ENCODE measurements around the gene ADAMTS17. TPM values are rescaled to one million over a fixed set of nuclear protein-coding genes. Genes with fewer than 3 reads are reported as not detected.
A peak's percentile ranks its signal among the peaks of the same experiment; 100 is the strongest.

ADAMTS17 gene
- total and polyA plus RNA-seq, 5 donors from 2014 or later: 0.20 to 8.2 (median 0.67) TPM; not detected in 1

DNA sequence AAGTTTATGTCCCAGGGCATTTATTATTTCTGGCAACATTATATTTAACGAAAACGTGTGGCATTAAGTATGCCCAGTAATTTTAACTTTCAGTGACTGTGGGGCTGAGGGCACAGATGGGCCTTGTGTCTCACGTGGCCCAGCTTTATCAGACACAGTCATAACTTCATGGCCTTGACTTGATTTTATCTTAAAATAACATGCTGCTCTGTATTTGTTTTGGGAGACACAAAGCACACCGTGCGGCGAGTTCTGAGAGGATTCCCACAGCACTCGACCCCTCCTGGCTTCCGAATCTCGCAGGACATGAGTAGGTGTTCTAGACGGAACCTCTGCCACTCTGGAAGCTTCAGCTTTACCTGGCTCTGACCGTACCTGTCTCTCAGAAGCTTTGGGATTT, 180.8 kb downstream of the ADAMTS17 start:
- no peak for ATAC-seq (ENCODE audit: low read depth in 2 of 2)
- H3K4me1 Mint-ChIP-seq: no peaks in the 10 kb centered on the region

DNA sequence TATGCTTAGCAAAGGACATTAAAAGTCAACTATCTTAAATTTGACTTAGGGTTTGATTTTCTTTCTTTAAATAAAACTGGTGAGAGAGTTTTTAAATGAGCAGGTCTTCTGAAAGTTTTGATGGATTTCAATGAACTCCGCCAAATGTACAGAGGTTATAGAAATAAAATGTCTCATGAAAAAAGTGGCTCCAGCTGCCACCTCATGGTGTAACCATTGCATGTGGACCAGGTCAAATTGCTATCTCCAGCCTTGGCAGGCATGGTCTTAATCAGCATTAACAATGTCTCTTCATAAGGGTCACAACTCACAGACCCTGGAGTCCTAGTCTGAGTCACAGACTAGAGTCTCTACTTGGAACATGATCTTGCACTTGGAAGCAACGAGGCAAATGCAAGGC, 182.3 kb downstream of the ADAMTS17 start:
- Histone ChIP-seq H3K9me3 (ENCODE audit: control insufficient read depth in 2 of 2, low read length in 2 of 2) (no peaks in the 10 kb centered on the region), H3K27me3 (ENCODE audit: control insufficient read depth, insufficient read depth, low read length) (no peaks in the 10 kb centered on the region), H3K36me3 (ENCODE audit: control insufficient read depth, insufficient read depth, low read length) (no peaks in the 10 kb centered on the region), H3K27ac (ENCODE audit: insufficient read depth, low read length, poor library complexity, severe bottlenecking) (no peak overlapping the region), H3K4me3 (ENCODE audit: low read depth, low read length) (no peak overlapping the region), H3K4me1 (ENCODE audit: control insufficient read depth, insufficient read depth, low read length, poor library complexity, severe bottlenecking) (no peaks in the 10 kb centered on the region)
- no peak for DNase-seq
- no peaks in the 10 kb centered on the region for H3K27me3 Mint-ChIP-seq
- H3K4me1 Mint-ChIP-seq: no peaks in the 10 kb centered on the region
- H3K27ac Mint-ChIP-seq: no peak overlapping the region
- H3K36me3 Mint-ChIP-seq: no peaks in the 10 kb centered on the region
- no peaks in the 10 kb centered on the region for H3K9me3 Mint-ChIP-seq
- H3K4me3 Mint-ChIP-seq: no peak overlapping the region
- no peak for ATAC-seq (ENCODE audit: low read depth in 2 of 2)

More for the DNA sequence above, 180.8 kb downstream of the ADAMTS17 start:
- Histone ChIP-seq H3K4me3 (ENCODE audit: low read depth, low read length) (no peak overlapping the region), H3K27ac (ENCODE audit: insufficient read depth, low read length, poor library complexity, severe bottlenecking) (no peak overlapping the region), H3K9me3 (ENCODE audit: control insufficient read depth in 2 of 2, low read length in 2 of 2) (no peaks in the 10 kb centered on the region), H3K27me3 (ENCODE audit: control insufficient read depth, insufficient read depth, low read length) (no peaks in the 10 kb centered on the region), H3K36me3 (ENCODE audit: control insufficient read depth, insufficient read depth, low read length) (no peaks in the 10 kb centered on the region), H3K4me1 (ENCODE audit: control insufficient read depth, insufficient read depth, low read length, poor library complexity, severe bottlenecking) (no peaks in the 10 kb centered on the region)
- Mint-ChIP-seq H3K4me3 (no peak overlapping the region), H3K9me3 (no peaks in the 10 kb centered on the region), H3K36me3 (no peaks in the 10 kb centered on the region), H3K27me3 (no peaks in the 10 kb centered on the region), H3K27ac (no peak overlapping the region)
- no peak for DNase-seq

DNA sequence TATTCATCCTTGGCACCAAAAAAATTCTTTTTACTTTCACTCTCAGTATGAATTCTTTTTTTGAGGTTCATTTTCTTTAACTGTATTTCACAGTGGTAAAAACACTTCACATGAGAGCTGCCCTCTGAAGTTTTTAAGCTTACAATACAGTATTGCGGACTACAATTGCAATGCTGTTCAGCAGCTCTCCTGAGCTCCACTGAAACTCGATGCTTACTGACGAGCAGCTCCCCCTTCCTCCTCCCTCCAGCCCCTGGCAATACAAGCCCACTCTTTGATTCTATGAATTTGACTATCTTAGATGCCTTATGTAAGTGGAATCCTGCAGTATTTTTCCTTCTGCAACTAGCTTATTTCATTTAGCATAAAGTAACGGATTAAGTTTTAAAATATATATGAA, 183.4 kb downstream of the ADAMTS17 start:
- Histone ChIP-seq H3K4me3 (ENCODE audit: low read depth, low read length) (no peak overlapping the region), H3K27ac (ENCODE audit: insufficient read depth, low read length, poor library complexity, severe bottlenecking) (no peak overlapping the region), H3K27me3 (ENCODE audit: control insufficient read depth, insufficient read depth, low read length) (no peaks in the 10 kb centered on the region), H3K36me3 (ENCODE audit: control insufficient read depth, insufficient read depth, low read length) (no peaks in the 10 kb centered on the region), H3K9me3 (ENCODE audit: control insufficient read depth in 2 of 2, low read length in 2 of 2) (no peaks in the 10 kb centered on the region), H3K4me1 (ENCODE audit: control insufficient read depth, insufficient read depth, low read length, poor library complexity, severe bottlenecking) (no peaks in the 10 kb centered on the region)
- no peak overlapping the region for H3K4me3 Mint-ChIP-seq
- no peaks in the 10 kb centered on the region for H3K4me1 Mint-ChIP-seq
- ATAC-seq (ENCODE audit: low read depth in 2 of 2) (no peak), DNase-seq (no peak)
- H3K27me3 Mint-ChIP-seq: no peaks in the 10 kb centered on the region
- H3K27ac Mint-ChIP-seq: no peak overlapping the region
- no peaks in the 10 kb centered on the region for H3K9me3 Mint-ChIP-seq
- no peaks in the 10 kb centered on the region for H3K36me3 Mint-ChIP-seq

DNA sequence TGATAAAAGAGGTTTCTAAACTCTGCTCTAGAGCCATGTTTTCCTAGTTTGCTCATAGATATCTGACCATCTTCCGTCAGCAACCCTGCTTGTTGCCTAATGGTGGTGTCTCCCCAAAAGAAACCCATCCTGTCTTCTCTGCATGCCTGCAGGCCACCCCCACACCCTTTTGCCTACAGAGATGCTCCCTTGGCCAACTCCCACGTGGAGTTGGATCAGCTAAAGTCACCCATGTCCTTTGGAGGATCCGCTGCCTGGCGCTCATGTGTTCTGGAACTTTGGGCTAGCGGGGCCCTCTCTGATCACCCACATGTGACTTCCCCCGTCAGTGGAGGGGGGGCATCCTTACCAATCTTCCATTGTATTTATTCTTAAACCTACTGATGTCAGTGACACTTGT, 185.6 kb downstream of the ADAMTS17 start:
- Mint-ChIP-seq H3K4me3 (no peak overlapping the region), H3K27ac (peak overlapping the region in 1 of 3 donors; percentile 44), H3K36me3 (peaks cover 7% of the 10 kb centered on the region), H3K9me3 (no peaks in the 10 kb centered on the region), H3K27me3 (no peaks in the 10 kb centered on the region), H3K4me1 (no peaks in the 10 kb centered on the region)
- H3K27me3 ChIP-seq (ENCODE audit: control insufficient read depth, insufficient read depth, low read length): no peaks in the 10 kb centered on the region
- no peaks in the 10 kb centered on the region for H3K4me1 ChIP-seq (ENCODE audit: control insufficient read depth, insufficient read depth, low read length, poor library complexity, severe bottlenecking)
- H3K9me3 ChIP-seq (ENCODE audit: control insufficient read depth in 2 of 2, low read length in 2 of 2): no peaks in the 10 kb centered on the region
- no peak overlapping the region for H3K27ac ChIP-seq (ENCODE audit: insufficient read depth, low read length, poor library complexity, severe bottlenecking)
- H3K36me3 ChIP-seq (ENCODE audit: control insufficient read depth, insufficient read depth, low read length): no peaks in the 10 kb centered on the region
- ATAC-seq (ENCODE audit: low read depth in 2 of 2) (no peak), DNase-seq (no peak)
- no peak overlapping the region for H3K4me3 ChIP-seq (ENCODE audit: low read depth, low read length)

DNA sequence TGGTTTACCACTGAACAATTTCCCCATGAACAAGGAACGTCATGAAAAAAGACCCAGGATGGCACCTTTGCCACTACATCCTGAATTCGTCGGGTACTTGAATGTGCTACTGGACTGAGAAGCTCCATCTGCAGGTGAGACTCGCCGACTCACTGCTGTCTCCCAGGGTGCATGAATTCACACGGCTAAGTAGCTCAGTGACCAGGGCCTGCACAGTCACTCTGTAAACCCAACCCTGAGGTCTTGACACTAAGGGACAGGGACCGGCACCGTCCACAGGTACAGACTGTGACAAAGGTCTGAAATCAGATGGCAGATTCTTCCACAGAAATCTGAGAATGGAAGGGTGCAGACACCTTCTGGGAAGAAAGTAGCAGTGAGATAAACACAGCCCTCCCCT, 187.4 kb downstream of the ADAMTS17 start:
- Histone ChIP-seq H3K4me1 (ENCODE audit: control insufficient read depth, insufficient read depth, low read length, poor library complexity, severe bottlenecking) (no peaks in the 10 kb centered on the region), H3K9me3 (ENCODE audit: control insufficient read depth in 2 of 2, low read length in 2 of 2) (peaks cover 0 to 3% of the 10 kb centered on the region in 2 experiments), H3K27me3 (ENCODE audit: control insufficient read depth, insufficient read depth, low read length) (no peaks in the 10 kb centered on the region), H3K4me3 (ENCODE audit: low read depth, low read length) (no peak overlapping the region), H3K27ac (ENCODE audit: insufficient read depth, low read length, poor library complexity, severe bottlenecking) (no peak overlapping the region), H3K36me3 (ENCODE audit: control insufficient read depth, insufficient read depth, low read length) (no peaks in the 10 kb centered on the region)
- Mint-ChIP-seq H3K27me3 (no peaks in the 10 kb centered on the region), H3K4me3 (no peak overlapping the region), H3K36me3 (peaks cover 14% of the 10 kb centered on the region), H3K27ac (no peak overlapping the region), H3K4me1 (no peaks in the 10 kb centered on the region), H3K9me3 (peaks cover 0 to 4% (median under 1%) of the 10 kb centered on the region in 7 donors)
- DNase-seq (no peak), ATAC-seq (ENCODE audit: low read depth in 2 of 2) (no peak)

DNA sequence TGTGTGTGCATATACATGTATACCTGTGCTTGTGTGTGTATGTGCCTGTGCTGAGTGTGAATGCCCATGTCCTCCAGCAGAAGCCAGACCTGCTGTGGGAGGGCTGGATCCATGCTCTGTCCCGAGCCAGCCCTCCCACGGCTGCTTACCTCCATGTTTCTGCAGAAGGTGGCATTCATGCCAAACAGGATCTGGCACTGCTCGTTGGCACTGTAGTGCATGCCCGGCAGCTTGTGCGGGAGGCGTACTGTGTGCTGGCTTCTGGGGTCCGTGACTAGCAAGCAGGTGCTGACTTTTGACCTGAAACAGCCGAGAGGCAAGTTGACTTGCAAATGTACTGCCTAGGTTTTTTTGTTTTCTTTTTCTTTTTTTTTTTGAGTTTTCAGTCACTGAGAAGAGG, 189.3 kb downstream of the ADAMTS17 start:
- H3K27me3 Mint-ChIP-seq: no peaks in the 10 kb centered on the region
- Histone ChIP-seq H3K27me3 (ENCODE audit: control insufficient read depth, insufficient read depth, low read length) (no peaks in the 10 kb centered on the region), H3K36me3 (ENCODE audit: control insufficient read depth, insufficient read depth, low read length) (no peaks in the 10 kb centered on the region), H3K9me3 (ENCODE audit: control insufficient read depth in 2 of 2, low read length in 2 of 2) (peaks cover 0 to 18% of the 10 kb centered on the region in 2 experiments), H3K27ac (ENCODE audit: insufficient read depth, low read length, poor library complexity, severe bottlenecking) (no peak overlapping the region), H3K4me1 (ENCODE audit: control insufficient read depth, insufficient read depth, low read length, poor library complexity, severe bottlenecking) (no peaks in the 10 kb centered on the region), H3K4me3 (ENCODE audit: low read depth, low read length) (no peak overlapping the region)
- peaks cover 31% of the 10 kb centered on the region for H3K36me3 Mint-ChIP-seq
- no peak overlapping the region for H3K4me3 Mint-ChIP-seq
- ATAC-seq (ENCODE audit: low read depth in 2 of 2): no peak
- H3K27ac Mint-ChIP-seq: no peak overlapping the region
- no peaks in the 10 kb centered on the region for H3K4me1 Mint-ChIP-seq
- peaks cover 0 to 23% (median 6%) of the 10 kb centered on the region in 7 donors for H3K9me3 Mint-ChIP-seq
- DNase-seq: no peak

DNA sequence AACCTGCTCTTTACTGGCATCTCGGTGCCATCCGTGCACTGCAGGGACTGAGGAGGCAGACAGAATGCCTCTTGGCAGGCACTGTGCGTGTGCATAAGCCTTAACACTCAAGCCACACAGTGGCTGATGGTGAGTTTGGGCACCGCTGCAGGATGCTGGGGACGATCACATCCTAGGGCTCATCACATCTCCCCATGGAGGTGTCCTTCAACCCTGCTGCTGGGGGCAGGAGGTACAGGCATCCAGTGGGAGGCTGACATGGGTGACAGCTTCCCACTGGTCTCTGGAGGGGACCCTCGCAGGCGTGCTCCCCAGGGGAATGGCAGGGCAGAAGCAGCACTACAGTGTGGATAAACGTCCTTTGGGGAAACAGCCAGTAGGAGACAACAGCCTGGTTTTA, 190.9 kb downstream of the ADAMTS17 start:
- H3K9me3 Mint-ChIP-seq: peaks cover 0 to 31% (median 8%) of the 10 kb centered on the region in 7 donors
- Histone ChIP-seq H3K4me1 (ENCODE audit: control insufficient read depth, insufficient read depth, low read length, poor library complexity, severe bottlenecking) (no peaks in the 10 kb centered on the region), H3K9me3 (ENCODE audit: control insufficient read depth in 2 of 2, low read length in 2 of 2) (peaks cover 0 to 18% of the 10 kb centered on the region in 2 experiments), H3K4me3 (ENCODE audit: low read depth, low read length) (no peak overlapping the region), H3K27me3 (ENCODE audit: control insufficient read depth, insufficient read depth, low read length) (no peaks in the 10 kb centered on the region), H3K27ac (ENCODE audit: insufficient read depth, low read length, poor library complexity, severe bottlenecking) (no peak overlapping the region), H3K36me3 (ENCODE audit: control insufficient read depth, insufficient read depth, low read length) (no peaks in the 10 kb centered on the region)
- no peak overlapping the region for H3K27ac Mint-ChIP-seq
- DNase-seq: no peak
- no peaks in the 10 kb centered on the region for H3K27me3 Mint-ChIP-seq
- H3K4me1 Mint-ChIP-seq: no peaks in the 10 kb centered on the region
- no peak for ATAC-seq (ENCODE audit: low read depth in 2 of 2)
- H3K4me3 Mint-ChIP-seq: no peak overlapping the region
- H3K36me3 Mint-ChIP-seq: peaks cover 38% of the 10 kb centered on the region

DNA sequence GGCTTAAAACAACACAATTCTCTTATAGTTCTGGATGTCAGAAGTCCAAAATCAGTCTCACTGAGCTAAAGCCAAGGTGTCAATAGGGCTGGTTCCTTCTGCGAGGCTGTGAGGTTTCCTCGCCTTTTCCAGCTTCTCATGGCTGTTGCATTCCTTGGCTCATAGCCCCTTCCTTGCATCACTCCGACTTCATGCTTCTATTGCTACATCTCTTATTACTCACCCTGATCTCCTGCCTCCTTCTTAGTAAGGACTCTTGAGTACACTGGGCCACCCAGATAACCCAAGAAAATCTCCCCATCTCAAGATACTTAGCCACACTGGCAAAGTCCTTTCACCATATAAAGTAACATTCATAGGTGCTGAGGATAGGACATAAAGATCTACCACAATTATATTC, 193.9 kb downstream of the ADAMTS17 start:
- H3K36me3 Mint-ChIP-seq: peaks cover 38% of the 10 kb centered on the region

More for the DNA sequence above, 193.9 kb downstream of the ADAMTS17 start:
- Histone ChIP-seq H3K4me1 (ENCODE audit: control insufficient read depth, insufficient read depth, low read length, poor library complexity, severe bottlenecking) (no peaks in the 10 kb centered on the region), H3K4me3 (ENCODE audit: low read depth, low read length) (no peak overlapping the region), H3K36me3 (ENCODE audit: control insufficient read depth, insufficient read depth, low read length) (no peaks in the 10 kb centered on the region), H3K27ac (ENCODE audit: insufficient read depth, low read length, poor library complexity, severe bottlenecking) (no peak overlapping the region), H3K27me3 (ENCODE audit: control insufficient read depth, insufficient read depth, low read length) (no peaks in the 10 kb centered on the region), H3K9me3 (ENCODE audit: control insufficient read depth in 2 of 2, low read length in 2 of 2) (peaks cover 0 to 18% of the 10 kb centered on the region in 2 experiments)
- H3K27ac Mint-ChIP-seq: no peak overlapping the region
- H3K27me3 Mint-ChIP-seq: no peaks in the 10 kb centered on the region
- DNase-seq (no peak), ATAC-seq (ENCODE audit: low read depth in 2 of 2) (no peak)
- peaks cover 0 to 31% (median 8%) of the 10 kb centered on the region in 7 donors for H3K9me3 Mint-ChIP-seq
- no peak overlapping the region for H3K4me3 Mint-ChIP-seq
- H3K4me1 Mint-ChIP-seq: no peaks in the 10 kb centered on the region

All from CD4-positive, CD25-positive, alpha-beta regulatory T cell (primary cell).